A673 (cell line): ENCODE measurements around the gene ARL3. TPM values are rescaled to one million over a fixed set of nuclear protein-coding genes. Genes with fewer than 3 reads are reported as not detected.

ENCODE experiments used
- BruUV-seq: library from RNA; stranded (reverse); fragments of 400-500 nt; replicated peaks from 2 replicates; lab custom pipeline; 2021; lab: Mats Ljungman, UMichigan
- CTCF ChIA-PET: fragments of 300-600 bp; sonication (Branson Sonifier 250); formaldehyde crosslinking; loops from one replicate; lab custom pipeline; 2022; ENCODE audit warnings: antibody characterized with exemption; lab: Charles Lee
- POLR2A ChIA-PET: fragments of 300-600 bp; sonication (Branson Sonifier 250); formaldehyde crosslinking; loops from one replicate; lab custom pipeline; 2022; ENCODE audit warnings: antibody characterized with exemption; ENCODE audit not compliant: low non-redundant PET; lab: Charles Lee
- DNase-seq: peaks from one replicate; pipeline ENCODE4 v3.0.0-alpha.2; 2015; ENCODE audit warnings: low spot score
- H3K27ac ChIP-seq: fragments of 200-600 bp; sonication (generic); 2 replicates; pipeline ENCODE4 v1.5.1; 2016; ENCODE audit warnings: mixed run types, low read depth, mild to moderate bottlenecking, mixed read lengths, antibody characterized with exemption, low read length; ENCODE audit not compliant: poor library complexity, severe bottlenecking
- H3K27me3 ChIP-seq: fragments of 200-600 bp; sonication (generic); replicated peaks from 2 replicates; pipeline ENCODE4 v1.6.1; 2017; ENCODE audit warnings: mixed run types, low read depth, mild to moderate bottlenecking, mixed read lengths, antibody characterized with exemption, low read length; ENCODE audit not compliant: insufficient read depth, poor library complexity
- H3K36me3 ChIP-seq: fragments of 200-600 bp; sonication (generic); 2 replicates; pipeline ENCODE4 v1.6.1; 2016; ENCODE audit warnings: mixed run types, mild to moderate bottlenecking, mixed read lengths, antibody characterized with exemption, low read length; ENCODE audit not compliant: insufficient read depth, poor library complexity, severe bottlenecking
- H3K4me1 ChIP-seq: fragments of 200-600 bp; sonication (generic); 2 replicates; pipeline ENCODE4 v1.6.1; 2017; ENCODE audit warnings: mixed run types, mild to moderate bottlenecking, mixed read lengths, antibody characterized with exemption, low read length; ENCODE audit not compliant: insufficient read depth, poor library complexity, severe bottlenecking
- H3K4me3 ChIP-seq: fragments of 200-600 bp; sonication (generic); 2 replicates; pipeline ENCODE4 v1.5.1; 2016; ENCODE audit warnings: low read depth, mixed run types, mild to moderate bottlenecking, mixed read lengths, low read length; ENCODE audit not compliant: poor library complexity, severe bottlenecking
- H3K9me3 ChIP-seq: fragments of 200-600 bp; sonication (generic); 2 replicates; pipeline ENCODE4 v1.6.1; 2016; ENCODE audit warnings: mixed run types, low read depth, mild to moderate bottlenecking, mixed read lengths, antibody characterized with exemption, low read length; ENCODE audit not compliant: poor library complexity, severe bottlenecking
- CTCF ChIP-seq: fragments of 300-800, 200-600 bp; sonication (generic); conservative IDR thresholded peaks from 2 replicates; pipeline ENCODE4 v1.5.1; 2017; ENCODE audit warnings: low read depth, mild to moderate bottlenecking, antibody characterized with exemption, low read length, moderate library complexity, mixed read lengths
- EZH2 ChIP-seq: fragments of 200-600 bp; sonication (generic); IDR thresholded peaks from 2 replicates; pipeline ENCODE4 v1.6.1; 2017; ENCODE audit warnings: borderline replicate concordance, low read depth, mild to moderate bottlenecking, mixed read lengths, antibody characterized with exemption, low read length; ENCODE audit not compliant: poor library complexity, severe bottlenecking
- intact Hi-C: fragments of 100-400 bp; cut with micrococcal nuclease; formaldehyde crosslinking; loops from one replicate; pipeline ENCODE4 v1.10.0; 2022; ENCODE audit not compliant: unreplicated experiment
- total RNA-seq: library from RNA; stranded (reverse); gene quantifications from 2 replicates; pipeline ENCODE4 v1.2.3, GENCODE V29; 2021

Gene ARL3
- total RNA-seq, 1 experiment from 2014 or later = 14.9 TPM

GRCh38 chr10:102665904-102666509 lies 48.2 kb downstream of the ARL3 start:
- intact Hi-C loops = no loop called here
- POLR2A ChIA-PET = no interaction called here

GRCh38 chr10:102661658-102662028 lies 52.6 kb downstream of the ARL3 start:
- intact Hi-C loops = no loop called here
- H3K4me3 ChIP-seq = no peak overlapping the region

More at GRCh38 chr10:102665904-102666509, 48.2 kb downstream of the ARL3 start:
- TF ChIP-seq CTCF (no peak), EZH2 (no peak)
- Histone ChIP-seq H3K27ac (no peak overlapping the region), H3K27me3 (no peaks in the 10 kb centered on the region), H3K36me3 (no peaks in the 10 kb centered on the region), H3K9me3 (no peaks in the 10 kb centered on the region), H3K4me1 (no peaks in the 10 kb centered on the region), H3K4me3 (no peak overlapping the region)
- no peak for DNase-seq
- BruUV-seq = no TSS peak
- CTCF ChIA-PET = no interaction called here

GRCh38 chr10:102660888-102661657 lies 53.1 kb downstream of the ARL3 start:
- H3K9me3 ChIP-seq = no peaks in the 10 kb centered on the region
- ChIA-PET CTCF (no interaction called here), POLR2A (no interaction called here)
- no TSS peak for BruUV-seq
- no peaks in the 10 kb centered on the region for H3K27me3 ChIP-seq
- H3K27ac ChIP-seq = no peak overlapping the region
- intact Hi-C loops = no loop called here
- H3K4me1 ChIP-seq = no peaks in the 10 kb centered on the region
- TF ChIP-seq CTCF (no peak), EZH2 (no peak)
- DNase-seq = peak; percentile 23
- peaks cover 11% of the 10 kb centered on the region for H3K36me3 ChIP-seq
- no peak overlapping the region for H3K4me3 ChIP-seq

More at GRCh38 chr10:102661658-102662028, 52.6 kb downstream of the ARL3 start:
- H3K27me3 ChIP-seq = no peaks in the 10 kb centered on the region
- no peak for DNase-seq
- H3K4me1 ChIP-seq = no peaks in the 10 kb centered on the region
- no peaks in the 10 kb centered on the region for H3K9me3 ChIP-seq
- TF ChIP-seq EZH2 = no peak
- TF ChIP-seq CTCF = no peak
- ChIA-PET CTCF (no interaction called here), POLR2A (no interaction called here)
- peaks cover 9% of the 10 kb centered on the region for H3K36me3 ChIP-seq
- H3K27ac ChIP-seq = no peak overlapping the region
- BruUV-seq = no TSS peak
